GM13976 (cell line): ENCODE results near the gene IQCC.

Experiments
- DNase-seq: peaks from one replicate; pipeline ENCODE4 v3.0.0; 2012; ENCODE audit warnings: low spot score
- CTCF ChIP-seq: IDR thresholded peaks from 2 replicates; pipeline ENCODE4 v1.5.1; 2012; ENCODE audit warnings: borderline replicate concordance, mild to moderate bottlenecking; ENCODE audit not compliant: insufficient read depth; ENCODE audit errors: extremely low read depth, missing control alignments, control extremely low read depth
- in situ Hi-C: fragments of 300-500 bp; cut with MboI; formaldehyde crosslinking; loops from one replicate; pipeline ENCODE4 v1.12.0; 2022; ENCODE audit warnings: low sequenced_read_pairs, mixed read lengths, inconsistent platforms; ENCODE audit not compliant: unreplicated experiment

Gene IQCC

GRCh38 chr1:32195531-32195930 is 9.9 kb upstream of the IQCC start:
- in situ Hi-C loops: no loop called here
- DNase-seq: no peak
- no peak for TF ChIP-seq CTCF

GRCh38 chr1:32195972-32196823 is 9.3 kb upstream of the IQCC start:
- in situ Hi-C loops: no loop called here
- no peak for TF ChIP-seq CTCF
- no peak for DNase-seq

GRCh38 chr1:32197074-32197473 is 8.4 kb upstream of the IQCC start:
- no peak for DNase-seq
- in situ Hi-C loops: no loop called here
- TF ChIP-seq CTCF: no peak

GRCh38 chr1:32197837-32198236 is 7.6 kb upstream of the IQCC start:
- no peak for TF ChIP-seq CTCF
- in situ Hi-C loops: no loop called here
- no peak for DNase-seq

GRCh38 chr1:32198237-32199042 is 7.0 kb upstream of the IQCC start:
- in situ Hi-C loops: no loop called here
- TF ChIP-seq CTCF: no peak
- no peak for DNase-seq

GRCh38 chr1:32199043-32199716 is 6.3 kb upstream of the IQCC start:
- TF ChIP-seq CTCF: no peak
- no peak for DNase-seq
- in situ Hi-C loops: no loop called here
